NT2/D1 (cell line): ENCODE results near the gene HMG20B.
"Not testable (repeated sequence)": the region's sequence is repeated elsewhere in the genome, so short reads cannot be mapped to it uniquely, and the experiment has no call there.

Experiments used
- DNase-seq: peaks from one replicate; pipeline ENCODE4 v3.0.0-alpha.2; 2011; ENCODE audit warnings: low read depth, low spot score
- H3K27me3 ChIP-seq: 2 replicates; pipeline ENCODE4 v1.6.0; 2011; ENCODE audit warnings: mild to moderate bottlenecking; ENCODE audit not compliant: insufficient read length, insufficient read depth
- H3K36me3 ChIP-seq: 2 replicates; pipeline ENCODE4 v1.6.1; 2011; ENCODE audit warnings: mild to moderate bottlenecking, low read length, mixed read lengths; ENCODE audit not compliant: insufficient read depth, insufficient read length
- H3K4me1 ChIP-seq: 2 replicates; pipeline ENCODE4 v1.5.1; 2011; ENCODE audit not compliant: insufficient read depth, insufficient read length
- H3K4me3 ChIP-seq: 2 replicates; pipeline ENCODE4 v1.5.1; 2011; ENCODE audit warnings: low read depth; ENCODE audit not compliant: insufficient read length
- H3K9ac ChIP-seq: 2 replicates; pipeline ENCODE4 v1.6.0; 2011; ENCODE audit warnings: low read depth; ENCODE audit not compliant: insufficient read length
- H3K9me3 ChIP-seq: 2 replicates; pipeline ENCODE4 v1.5.1; 2011; ENCODE audit warnings: mild to moderate bottlenecking, low read length; ENCODE audit not compliant: insufficient read depth
- SUZ12 ChIP-seq: IDR thresholded peaks from 2 replicates; pipeline ENCODE4 v1.6.1; 2011; ENCODE audit not compliant: insufficient read length, insufficient read depth; ENCODE audit errors: extremely low read depth
- YY1 ChIP-seq: IDR thresholded peaks from 2 replicates; pipeline ENCODE4 v1.6.1; 2011; ENCODE audit not compliant: insufficient read length, insufficient read depth
- ZNF274 ChIP-seq: IDR thresholded peaks from 2 replicates; pipeline ENCODE4 v1.6.1; 2011; ENCODE audit warnings: mild to moderate bottlenecking, low read depth, low read length

Gene HMG20B

GRCh38 chr19:3557461-3558248, 15.1 kb upstream of the HMG20B start, which contains the start of gene MFSD12:
Gene MFSD12 (minus strand): TSS chr19:3557586. CDS start chr19:3557403, 183 bp downstream.
- peak; percentile 84 for DNase-seq
- no peaks in the 10 kb centered on the region for H3K9me3 ChIP-seq
- peak within 1 kb of the TSS; percentile 99 for H3K9ac ChIP-seq
- H3K27me3 ChIP-seq = no peaks in the 10 kb centered on the region
- H3K4me3 ChIP-seq = peak within 1 kb of the TSS; percentile 99
- peaks cover 21% of the 10 kb centered on the region for H3K4me1 ChIP-seq
- peaks cover 22% of the 10 kb centered on the region for H3K36me3 ChIP-seq
- TF ChIP-seq ZNF274 (no peak), SUZ12 (no peak), YY1 (no peak)

GRCh38 chr19:3563709-3564524, 8.8 kb upstream of the HMG20B start:
- Histone ChIP-seq H3K27me3 (no peaks in the 10 kb centered on the region), H3K9ac (no peak overlapping the region), H3K4me3 (no peak overlapping the region), H3K9me3 (no peaks in the 10 kb centered on the region), H3K4me1 (peaks cover 6% of the 10 kb centered on the region), H3K36me3 (no peaks in the 10 kb centered on the region)
- DNase-seq = no peak
- TF ChIP-seq YY1 = no peak
- no peak for TF ChIP-seq ZNF274
- no peak for TF ChIP-seq SUZ12

GRCh38 chr19:3565139-3565538, 7.6 kb upstream of the HMG20B start:
- no peak overlapping the region for H3K4me3 ChIP-seq
- no peaks in the 10 kb centered on the region for H3K9me3 ChIP-seq
- peaks cover 6% of the 10 kb centered on the region for H3K4me1 ChIP-seq
- H3K27me3 ChIP-seq = no peaks in the 10 kb centered on the region
- TF ChIP-seq SUZ12 (no peak), YY1 (no peak), ZNF274 (no peak)
- no peak for DNase-seq
- no peak overlapping the region for H3K9ac ChIP-seq
- H3K36me3 ChIP-seq = no peaks in the 10 kb centered on the region

GRCh38 chr19:3570042-3570441, 2.7 kb upstream of the HMG20B start:
- H3K27me3 ChIP-seq, H3K36me3 ChIP-seq, H3K4me1 ChIP-seq, H3K9me3 ChIP-seq, H3K9ac ChIP-seq, DNase-seq, H3K4me3 ChIP-seq: not testable (repeated sequence)

GRCh38 chr19:3570606-3571011, 2.1 kb upstream of the HMG20B start:
- Histone ChIP-seq H3K4me3 (no peak overlapping the region), H3K9ac (no peak overlapping the region), H3K36me3 (peaks cover 11% of the 10 kb centered on the region), H3K27me3 (no peaks in the 10 kb centered on the region), H3K9me3 (no peaks in the 10 kb centered on the region), H3K4me1 (peaks cover 6% of the 10 kb centered on the region)
- TF ChIP-seq ZNF274 (no peak), SUZ12 (no peak), YY1 (no peak)
- no peak for DNase-seq

GRCh38 chr19:3572132-3572854, 451 bp upstream of the HMG20B start:
- Histone ChIP-seq H3K4me1 (peaks cover 17% of the 10 kb centered on the region), H3K27me3 (no peaks in the 10 kb centered on the region), H3K9ac (no peak overlapping the region), H3K36me3 (peaks cover 24% of the 10 kb centered on the region), H3K9me3 (no peaks in the 10 kb centered on the region), H3K4me3 (no peak overlapping the region)
- TF ChIP-seq SUZ12 (no peak), YY1 (no peak), ZNF274 (no peak)
- peak; percentile 99 for DNase-seq
